GM15510 (cell line): Measurements from ENCODE around the gene ARHGAP31.

Experiments used
- POLR2A ChIP-seq: IDR thresholded peaks from 3 replicates; pipeline ENCODE4 v1.6.1; 2011; ENCODE audit warnings: borderline replicate concordance; ENCODE audit not compliant: insufficient read length; ENCODE audit errors: extremely low read depth

ARHGAP31 gene

GRCh38 chr3:119351581-119351980 lies 57.4 kb downstream of the ARHGAP31 start:
- no peak for TF ChIP-seq POLR2A

GRCh38 chr3:119352034-119352609 lies 57.9 kb downstream of the ARHGAP31 start:
- TF ChIP-seq POLR2A: no peak

- no peak for TF ChIP-seq POLR2A
Measured at GRCh38 chr3:119352863-119353527, 58.8 kb downstream of the ARHGAP31 start.

- TF ChIP-seq POLR2A: no peak
Measured at GRCh38 chr3:119356646-119357045, 62.5 kb downstream of the ARHGAP31 start.

GRCh38 chr3:119357190-119357589 lies 63.0 kb downstream of the ARHGAP31 start:
- no peak for TF ChIP-seq POLR2A

- TF ChIP-seq POLR2A: no peak
Measured at GRCh38 chr3:119359476-119360326, 65.5 kb downstream of the ARHGAP31 start.

GRCh38 chr3:119360736-119361462 lies 66.7 kb downstream of the ARHGAP31 start:
- TF ChIP-seq POLR2A: no peak

- no peak for TF ChIP-seq POLR2A
Measured at GRCh38 chr3:119362010-119362409, 67.8 kb downstream of the ARHGAP31 start.

- TF ChIP-seq POLR2A: no peak
Measured at GRCh38 chr3:119362940-119363725, 69.0 kb downstream of the ARHGAP31 start.

GRCh38 chr3:119364401-119364800 lies 70.2 kb downstream of the ARHGAP31 start:
- TF ChIP-seq POLR2A: no peak

GRCh38 chr3:119365418-119365817 lies 71.2 kb downstream of the ARHGAP31 start:
- TF ChIP-seq POLR2A: no peak

- no peak for TF ChIP-seq POLR2A
Measured at GRCh38 chr3:119367000-119367399, 72.8 kb downstream of the ARHGAP31 start.

- no peak for TF ChIP-seq POLR2A
Measured at GRCh38 chr3:119368298-119368697, 74.1 kb downstream of the ARHGAP31 start.

- no peak for TF ChIP-seq POLR2A
Measured at GRCh38 chr3:119375106-119375505, 80.9 kb downstream of the ARHGAP31 start.

GRCh38 chr3:119375510-119375909 lies 81.3 kb downstream of the ARHGAP31 start:
- no peak for TF ChIP-seq POLR2A

GRCh38 chr3:119376758-119377157 lies 82.6 kb downstream of the ARHGAP31 start:
- no peak for TF ChIP-seq POLR2A
